ENCODE data around the gene MAGED4B.
"Not testable (repeated sequence)": the region's sequence is repeated elsewhere in the genome, so short reads cannot be mapped to it uniquely, and the experiment has no call there.

The MAGED4B gene, protein sequence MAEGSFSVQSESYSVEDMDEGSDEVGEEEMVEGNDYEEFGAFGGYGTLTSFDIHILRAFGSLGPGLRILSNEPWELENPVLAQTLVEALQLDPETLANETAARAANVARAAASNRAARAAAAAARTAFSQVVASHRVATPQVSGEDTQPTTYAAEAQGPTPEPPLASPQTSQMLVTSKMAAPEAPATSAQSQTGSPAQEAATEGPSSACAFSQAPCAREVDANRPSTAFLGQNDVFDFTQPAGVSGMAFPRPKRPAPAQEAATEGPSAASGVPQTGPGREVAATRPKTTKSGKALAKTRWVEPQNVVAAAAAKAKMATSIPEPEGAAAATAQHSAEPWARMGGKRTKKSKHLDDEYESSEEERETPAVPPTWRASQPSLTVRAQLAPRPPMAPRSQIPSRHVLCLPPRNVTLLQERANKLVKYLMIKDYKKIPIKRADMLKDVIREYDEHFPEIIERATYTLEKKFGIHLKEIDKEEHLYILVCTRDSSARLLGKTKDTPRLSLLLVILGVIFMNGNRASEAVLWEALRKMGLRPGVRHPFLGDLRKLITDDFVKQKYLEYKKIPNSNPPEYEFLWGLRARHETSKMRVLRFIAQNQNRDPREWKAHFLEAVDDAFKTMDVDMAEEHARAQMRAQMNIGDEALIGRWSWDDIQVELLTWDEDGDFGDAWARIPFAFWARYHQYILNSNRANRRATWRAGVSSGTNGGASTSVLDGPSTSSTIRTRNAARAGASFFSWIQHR

GRCh38 chrX:52068666-52069640 is at the start of gene MAGED4B:
Gene MAGED4B, minus strand, starts transcription at chrX:52069183. Its CDS starts 1,011 bp downstream, at chrX:52068172.
- not testable (repeated sequence) for DNase-seq (ENCODE audit: low read depth, low spot score)

DNA sequence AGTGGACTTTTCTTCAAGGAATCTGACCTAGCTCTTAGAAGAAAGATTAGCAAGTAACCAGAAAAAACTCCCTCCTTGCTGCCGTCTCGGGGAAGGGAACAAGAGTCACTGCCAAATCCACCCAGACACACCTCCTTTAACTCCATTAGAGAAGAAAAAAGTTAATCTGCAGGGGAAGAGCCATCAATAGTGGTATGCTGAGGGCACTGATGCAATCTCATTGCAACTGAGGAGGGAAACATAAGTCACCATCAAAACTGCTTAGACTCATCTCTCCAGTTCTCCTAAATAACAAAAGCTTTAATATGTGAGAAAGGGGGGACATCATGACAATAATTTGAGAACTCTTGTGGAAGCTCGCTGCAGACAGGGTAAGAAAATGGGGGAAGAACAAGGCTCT is 49.3 kb upstream of the MAGED4B start:
- no peak for DNase-seq (ENCODE audit: low read depth, low spot score)

DNA sequence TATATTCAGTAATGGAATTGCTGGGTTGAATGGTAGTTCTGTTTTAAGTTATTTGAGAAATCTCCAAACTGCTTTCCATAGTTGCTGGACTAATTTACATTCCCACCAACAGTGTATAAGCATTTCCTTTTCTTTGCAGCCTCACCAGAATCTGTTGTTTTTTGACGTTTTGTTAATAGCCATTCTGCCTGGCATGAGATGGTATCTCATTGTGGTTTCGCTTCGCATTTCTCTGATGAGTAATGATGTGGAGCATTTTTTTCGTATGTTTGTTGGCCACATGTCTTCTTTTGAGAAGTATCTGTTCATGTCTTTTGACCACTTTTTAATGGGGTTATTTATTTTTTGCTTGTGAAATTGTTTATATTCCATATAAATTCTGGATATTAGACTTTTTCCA is 13.6 kb upstream of the MAGED4B start:
- peak; percentile 61 for DNase-seq (ENCODE audit: low read depth, low spot score)

GRCh38 chrX:52078131-52078530 is 9.1 kb upstream of the MAGED4B start:
- DNase-seq (ENCODE audit: low read depth, low spot score): no peak

- not testable (repeated sequence) for DNase-seq (ENCODE audit: low read depth, low spot score)
These were observed 26.7 kb downstream of the MAGED4B start for GRCh38 chrX:52042288-52042687.

DNA sequence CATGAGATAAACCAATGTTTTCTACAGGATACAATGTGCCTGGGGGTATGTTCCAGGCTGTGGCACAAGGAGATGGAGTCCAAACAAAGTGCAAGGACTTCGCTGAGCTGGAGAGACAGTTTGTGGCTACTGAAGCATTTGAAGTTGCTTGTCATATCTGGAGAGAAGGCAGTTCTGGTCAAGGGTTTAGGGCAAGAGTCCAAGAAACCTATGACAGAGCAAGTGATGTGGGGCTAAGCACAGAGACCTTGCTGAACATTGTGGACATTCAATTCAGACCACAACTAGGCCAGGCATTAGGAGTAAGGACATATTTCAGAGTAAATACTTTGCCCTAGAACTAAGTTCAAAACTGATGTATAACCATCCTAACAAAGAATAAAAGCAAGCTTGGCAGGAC is 34.8 kb downstream of the MAGED4B start:
- DNase-seq (ENCODE audit: low read depth, low spot score): peak; percentile 1

GRCh38 chrX:52031371-52031770 is 37.6 kb downstream of the MAGED4B start:
- DNase-seq (ENCODE audit: low read depth, low spot score): no peak

DNA sequence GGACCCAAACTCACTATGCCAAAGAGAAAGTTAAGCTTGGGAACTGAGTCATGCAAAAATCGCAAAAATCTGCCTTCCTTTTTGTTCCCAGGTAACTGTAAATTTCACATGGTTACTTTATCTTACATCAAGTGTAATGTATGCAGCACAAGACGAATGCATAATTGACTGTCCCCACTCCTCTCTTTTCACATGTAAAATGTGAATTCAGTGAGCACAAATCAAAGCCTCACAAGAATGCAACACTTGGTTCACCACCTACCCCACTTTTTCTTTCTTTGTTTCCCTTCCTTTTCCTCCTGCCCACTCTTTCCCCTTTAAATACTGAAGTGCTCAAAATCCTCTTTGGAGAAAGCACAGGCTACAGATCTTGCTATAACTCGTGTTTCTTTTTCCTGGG is 53.2 kb downstream of the MAGED4B start:
- no peak for DNase-seq (ENCODE audit: low read depth, low spot score)
